Natural killer cell (primary cell): ENCODE results near the gene METTL17. TPM values are rescaled to one million over a fixed set of nuclear protein-coding genes. Genes with fewer than 3 reads are reported as not detected.

Experiments used
- ATAC-seq, 3 donors: fragments of 150-1000 bp in 2 of 3; fragments of 200-7000 bp in 1 of 3; cut with Tn5 transposase; 1 replicate in 1 of 3; 2 replicates in 2 of 3; pipeline ENCODE4 v1.10.0; 2021; ENCODE audit warnings: mild to moderate bottlenecking in 2 of 3, moderate library complexity in 2 of 3
- DNase-seq, 2 donors: peaks; one replicate each; pipeline versions ENCODE4 v3.0.0 to v3.0.0-alpha.2; 2013 to 2021; ENCODE audit warnings: mixed read lengths in 1 of 2
- H3K27ac ChIP-seq: one replicate; pipeline ENCODE4 v1.5.1; 2013; ENCODE audit warnings: mild to moderate bottlenecking, low read length
- H3K27me3 ChIP-seq: one replicate; pipeline ENCODE4 v1.6.1; 2013; ENCODE audit warnings: low read length; ENCODE audit not compliant: control insufficient read depth, insufficient read depth
- H3K36me3 ChIP-seq: one replicate; pipeline ENCODE4 v1.6.1; 2013; ENCODE audit warnings: low read length; ENCODE audit not compliant: control insufficient read depth, insufficient read depth
- H3K4me1 ChIP-seq: one replicate; pipeline ENCODE4 v1.6.1; 2013; ENCODE audit warnings: low read length; ENCODE audit not compliant: control insufficient read depth, insufficient read depth
- H3K4me3 ChIP-seq: one replicate; pipeline ENCODE4 v1.5.1; 2013; ENCODE audit warnings: low read length
- H3K9me3 ChIP-seq: one replicate; pipeline ENCODE4 v1.6.1; 2013; ENCODE audit warnings: low read length; ENCODE audit not compliant: control insufficient read depth, insufficient read depth
- H3K27ac Mint-ChIP-seq, 2 donors: one replicate each; pipeline ENCODE4 v1.8.0; 2022; ENCODE audit warnings: mild to moderate bottlenecking in 2 of 2, mixed read lengths in 2 of 2, moderate library complexity in 1 of 2
- H3K27me3 Mint-ChIP-seq, 2 donors: one replicate each; pipeline ENCODE4 v1.8.0; 2022; ENCODE audit warnings: low read depth in 2 of 2, mixed read lengths in 2 of 2
- H3K36me3 Mint-ChIP-seq: one replicate; pipeline ENCODE4 v1.8.0; 2022; ENCODE audit warnings: mixed read lengths
- H3K4me1 Mint-ChIP-seq, 2 donors: one replicate each; pipeline ENCODE4 v1.8.0; 2022; ENCODE audit warnings: mixed read lengths in 2 of 2
- H3K4me3 Mint-ChIP-seq: one replicate; pipeline ENCODE4 v1.8.0; 2022; ENCODE audit warnings: mild to moderate bottlenecking, moderate library complexity, mixed read lengths
- H3K9me3 Mint-ChIP-seq, 2 donors: one replicate each; pipeline ENCODE4 v1.8.0; 2022; ENCODE audit warnings: mixed read lengths in 2 of 2
- CTCF ChIP-seq: fragments of 200-600 bp; IDR thresholded peaks from one replicate; pipeline ENCODE4 v1.8.0; 2022; ENCODE audit warnings: antibody characterized with exemption
- WGBS: methylation state at CpG from one replicate; pipeline ENCODE4 v1.1.7; 2013; ENCODE audit warnings: missing lambda C conversion rate; ENCODE audit not compliant: insufficient coverage; 5-methylcytosine and 5-hydroxymethylcytosine counted together
- intact Hi-C: fragments of 100-400 bp; cut with micrococcal nuclease; formaldehyde crosslinking; loops from one replicate; pipeline ENCODE4 v1.14.2; 2022
- total RNA-seq, 4 donors: library from RNA; stranded (reverse); fragments of 120-200 nt in 1 of 4; gene quantifications; one replicate each; pipeline versions ENCODE4 v1.2.3 to v1.2.4, GENCODE V29; 2013 to 2022

The METTL17 gene
- total RNA-seq, 3 donors from 2014 or later (not counting 1 experiment from before 2014, with no cell fraction given): 62.8 to 79.2 (median 74.1) TPM

GRCh38 chr14:20996521-20996920 lies 6.7 kb downstream of the METTL17 start:
- DNase-seq (no peak), ATAC-seq (no peak)
- Mint-ChIP-seq H3K9me3 (no peaks in the 10 kb centered on the region), H3K36me3 (peaks cover 19% of the 10 kb centered on the region), H3K4me1 (peaks cover 6 to 16% of the 10 kb centered on the region in 2 donors), H3K27ac (no peak overlapping the region), H3K4me3 (no peak overlapping the region), H3K27me3 (no peaks in the 10 kb centered on the region)
- no peak overlapping the region for H3K27ac ChIP-seq
- no peak for TF ChIP-seq CTCF
- H3K4me1 ChIP-seq: no peaks in the 10 kb centered on the region
- intact Hi-C loops: no loop called here
- WGBS: 95% methylated on average over 14 of the region's 14 CpGs
- no peaks in the 10 kb centered on the region for H3K27me3 ChIP-seq
- H3K36me3 ChIP-seq: peaks cover 52% of the 10 kb centered on the region
- no peaks in the 10 kb centered on the region for H3K9me3 ChIP-seq
- H3K4me3 ChIP-seq: no peak overlapping the region

GRCh38 chr14:20997115-20997514 lies 7.3 kb downstream of the METTL17 start:
- Mint-ChIP-seq H3K4me1 (peaks cover 0 to 10% of the 10 kb centered on the region in 2 donors), H3K36me3 (peaks cover 19% of the 10 kb centered on the region), H3K9me3 (no peaks in the 10 kb centered on the region), H3K4me3 (no peak overlapping the region), H3K27ac (no peak overlapping the region), H3K27me3 (no peaks in the 10 kb centered on the region)
- Histone ChIP-seq H3K27me3 (no peaks in the 10 kb centered on the region), H3K4me1 (no peaks in the 10 kb centered on the region), H3K27ac (no peak overlapping the region), H3K4me3 (no peak overlapping the region), H3K9me3 (no peaks in the 10 kb centered on the region), H3K36me3 (peaks cover 49% of the 10 kb centered on the region)
- no peak for TF ChIP-seq CTCF
- DNase-seq (no peak), ATAC-seq (no peak)
- WGBS: 95% methylated on average over 2 of the region's 4 CpGs
- intact Hi-C loops: no loop called here

- Mint-ChIP-seq H3K36me3 (peaks cover 19% of the 10 kb centered on the region), H3K27me3 (no peaks in the 10 kb centered on the region), H3K4me3 (no peak overlapping the region), H3K27ac (no peak overlapping the region), H3K4me1 (peaks cover 0 to 8% of the 10 kb centered on the region in 2 donors), H3K9me3 (no peaks in the 10 kb centered on the region)
- 83% methylated on average over 5 of the region's 6 CpGs for WGBS
- Histone ChIP-seq H3K27ac (no peak overlapping the region), H3K27me3 (no peaks in the 10 kb centered on the region), H3K36me3 (peaks cover 44% of the 10 kb centered on the region), H3K9me3 (no peaks in the 10 kb centered on the region), H3K4me1 (no peaks in the 10 kb centered on the region), H3K4me3 (no peak overlapping the region)
- ATAC-seq (no peak), DNase-seq (no peak)
- no peak for TF ChIP-seq CTCF
- intact Hi-C loops: no loop called here
Observed at GRCh38 chr14:20997564-20997963, 7.8 kb downstream of the METTL17 start.

GRCh38 chr14:20998139-20998538 lies 8.4 kb downstream of the METTL17 start:
- H3K27me3 ChIP-seq: no peaks in the 10 kb centered on the region
- intact Hi-C loops: no loop called here
- H3K27ac ChIP-seq: no peak overlapping the region
- peaks cover 19% of the 10 kb centered on the region for H3K36me3 Mint-ChIP-seq
- no peaks in the 10 kb centered on the region for H3K9me3 Mint-ChIP-seq
- no peak for TF ChIP-seq CTCF
- peaks cover 38% of the 10 kb centered on the region for H3K36me3 ChIP-seq
- no peak overlapping the region for H3K4me3 Mint-ChIP-seq
- H3K4me1 ChIP-seq: no peaks in the 10 kb centered on the region
- no peak overlapping the region for H3K27ac Mint-ChIP-seq
- no peak for ATAC-seq
- WGBS: 100% methylated on average over 3 of the region's 3 CpGs
- no peaks in the 10 kb centered on the region for H3K9me3 ChIP-seq
- H3K27me3 Mint-ChIP-seq: no peaks in the 10 kb centered on the region
- peaks cover 0 to 8% of the 10 kb centered on the region in 2 donors for H3K4me1 Mint-ChIP-seq
- no peak for DNase-seq
- H3K4me3 ChIP-seq: no peak overlapping the region
